Gastroesophageal sphincter (tissue), 3 donors: ENCODE data around the gene MYH8.

Experiments
- CTCF ChIP-seq, 4 experiments: fragments of 200-600 bp in 2 of 4; fragments of 450-650 bp in 2 of 4; sonication (generic) in 1 of 4; IDR thresholded peaks; one replicate each; pipeline ENCODE4 v1.5.1; 2017 to 2019; ENCODE audit warnings: antibody characterized with exemption in 4 of 4, mild to moderate bottlenecking in 2 of 4, moderate library complexity in 2 of 4
- POLR2A ChIP-seq, 2 donors: fragments of 450-650 bp; IDR thresholded peaks; one replicate each; pipeline ENCODE4 v1.6.1; 2017; ENCODE audit warnings: antibody characterized with exemption in 2 of 2, mild to moderate bottlenecking in 2 of 2, moderate library complexity in 1 of 2

GRCh38 chr17:10368561-10368960 is 53.2 kb downstream of the MYH8 start:
- TF ChIP-seq POLR2A (IDR thresholded peaks at IDR 0.05), result no peak
- TF ChIP-seq CTCF (IDR thresholded peaks at IDR 0.05), result no peak
